KOPT-K1 (cell line): Measurements from ENCODE around the gene GNAI3.

Experiments
- H3K27ac ChIP-seq: fragments of 200-600 bp; sonication (generic); 2 replicates; pipeline ENCODE4 v1.5.1; 2016; ENCODE audit warnings: antibody characterized with exemption, mild to moderate bottlenecking, low read depth, low read length; ENCODE audit not compliant: poor library complexity, severe bottlenecking
- H3K36me3 ChIP-seq: fragments of 200-600 bp; sonication (generic); 2 replicates; pipeline ENCODE4 v1.5.1; 2017; ENCODE audit warnings: antibody characterized with exemption, mild to moderate bottlenecking, low read length, moderate library complexity; ENCODE audit not compliant: insufficient read depth
- H3K9me3 ChIP-seq: fragments of 200-600 bp; sonication (generic); 2 replicates; pipeline ENCODE4 v1.5.1; 2017; ENCODE audit warnings: antibody characterized with exemption, low read length, mild to moderate bottlenecking; ENCODE audit not compliant: insufficient read depth, poor library complexity, severe bottlenecking

Gene GNAI3

DNA sequence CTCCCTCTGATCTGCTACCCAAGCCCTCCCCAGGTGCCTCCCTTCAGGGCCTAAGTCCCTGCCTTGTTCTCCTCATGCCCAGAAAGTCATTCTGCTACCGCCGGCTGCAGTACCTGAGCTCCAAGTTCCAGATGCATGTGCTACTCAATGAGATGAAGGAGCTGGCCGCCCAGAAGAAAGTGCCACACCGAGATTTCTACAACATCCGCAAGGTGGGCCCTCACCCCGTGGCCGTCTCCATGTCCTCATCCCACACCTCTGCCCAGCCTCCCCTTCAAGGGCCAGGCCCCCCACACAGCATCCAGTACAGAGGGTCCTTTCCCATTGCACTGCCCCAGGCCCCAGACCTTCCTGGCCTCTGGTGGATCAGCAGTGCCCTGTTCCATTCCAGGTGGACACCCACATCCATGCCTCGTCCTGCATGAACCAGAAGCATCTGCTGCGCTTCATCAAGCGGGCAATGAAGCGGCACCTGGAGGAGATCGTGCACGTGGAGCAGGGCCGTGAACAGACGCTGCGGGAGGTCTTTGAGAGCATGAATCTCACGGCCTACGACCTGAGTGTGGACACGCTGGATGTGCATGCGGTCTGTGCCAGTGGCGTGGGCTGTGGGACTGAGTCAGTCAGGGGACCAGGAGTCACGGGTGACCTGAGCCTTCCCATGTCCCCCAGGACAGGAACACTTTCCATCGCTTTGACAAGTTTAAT, 79.4 kb downstream of the GNAI3 start:
- H3K36me3 ChIP-seq = peaks cover 73% of the 10 kb centered on the region
- no peaks in the 10 kb centered on the region for H3K9me3 ChIP-seq
- no peak overlapping the region for H3K27ac ChIP-seq

DNA sequence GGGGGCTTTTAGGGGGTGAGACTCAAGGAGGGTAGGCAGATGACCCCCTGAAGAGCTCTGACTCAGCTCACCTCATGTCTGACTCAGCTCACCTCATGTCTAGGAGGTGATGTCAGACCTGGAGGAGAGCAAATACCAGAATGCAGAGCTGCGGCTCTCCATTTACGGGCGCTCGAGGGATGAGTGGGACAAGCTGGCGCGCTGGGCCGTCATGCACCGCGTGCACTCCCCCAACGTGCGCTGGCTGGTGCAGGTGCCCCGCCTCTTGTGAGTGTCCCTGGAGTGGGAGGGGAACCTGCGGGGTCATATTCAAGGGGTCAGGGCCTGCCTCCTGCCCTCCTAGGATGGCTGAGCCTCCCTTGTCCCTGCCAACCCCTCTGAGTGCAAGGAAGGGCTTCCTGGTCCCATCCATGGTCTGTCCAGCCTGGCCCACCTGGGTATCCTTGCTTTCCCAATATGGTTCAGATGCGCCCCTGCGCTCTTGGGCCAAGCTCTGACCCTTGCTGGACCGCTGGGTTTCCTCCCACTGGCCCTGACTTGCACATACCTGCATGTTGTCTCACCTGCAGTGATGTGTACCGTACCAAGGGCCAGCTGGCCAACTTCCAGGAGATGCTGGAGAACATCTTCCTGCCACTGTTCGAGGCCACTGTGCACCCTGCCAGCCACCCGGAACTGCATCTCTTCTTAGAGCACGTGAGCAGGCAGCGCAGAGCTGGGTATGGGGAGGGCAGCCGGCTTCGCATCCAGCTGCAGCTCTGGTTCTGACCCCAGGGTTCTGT, 80.3 kb downstream of the GNAI3 start:
- Histone ChIP-seq H3K27ac (no peak overlapping the region), H3K9me3 (no peaks in the 10 kb centered on the region), H3K36me3 (peaks cover 73% of the 10 kb centered on the region)

DNA sequence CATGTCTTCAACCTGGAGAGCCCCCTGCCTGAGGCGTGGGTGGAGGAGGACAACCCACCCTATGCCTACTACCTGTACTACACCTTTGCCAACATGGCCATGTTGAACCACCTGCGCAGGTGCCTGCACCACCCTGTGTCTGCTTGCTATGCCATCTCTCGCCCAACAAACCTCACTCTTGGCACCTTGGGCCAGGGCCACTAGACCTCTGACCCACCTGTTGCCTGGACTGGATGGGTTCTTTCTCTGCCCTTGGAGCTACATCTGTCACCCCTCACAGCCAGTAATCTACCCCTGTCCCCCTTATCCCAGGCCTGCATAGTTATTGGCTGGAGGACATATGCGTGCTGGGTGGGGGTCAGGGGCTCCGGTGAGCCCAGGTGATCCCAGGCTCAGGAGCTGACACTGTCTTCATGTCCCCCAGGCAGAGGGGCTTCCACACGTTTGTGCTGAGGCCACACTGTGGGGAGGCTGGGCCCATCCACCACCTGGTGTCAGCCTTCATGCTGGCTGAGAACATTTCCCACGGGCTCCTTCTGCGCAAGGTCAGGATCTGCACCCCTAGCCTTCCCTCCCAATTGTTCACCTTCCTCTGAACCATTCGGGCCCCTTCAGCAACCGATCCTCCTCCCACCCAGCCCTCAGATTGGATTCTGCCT, 81.1 kb downstream of the GNAI3 start:
- Histone ChIP-seq H3K27ac (no peak overlapping the region), H3K9me3 (no peaks in the 10 kb centered on the region), H3K36me3 (peaks cover 73% of the 10 kb centered on the region)

DNA sequence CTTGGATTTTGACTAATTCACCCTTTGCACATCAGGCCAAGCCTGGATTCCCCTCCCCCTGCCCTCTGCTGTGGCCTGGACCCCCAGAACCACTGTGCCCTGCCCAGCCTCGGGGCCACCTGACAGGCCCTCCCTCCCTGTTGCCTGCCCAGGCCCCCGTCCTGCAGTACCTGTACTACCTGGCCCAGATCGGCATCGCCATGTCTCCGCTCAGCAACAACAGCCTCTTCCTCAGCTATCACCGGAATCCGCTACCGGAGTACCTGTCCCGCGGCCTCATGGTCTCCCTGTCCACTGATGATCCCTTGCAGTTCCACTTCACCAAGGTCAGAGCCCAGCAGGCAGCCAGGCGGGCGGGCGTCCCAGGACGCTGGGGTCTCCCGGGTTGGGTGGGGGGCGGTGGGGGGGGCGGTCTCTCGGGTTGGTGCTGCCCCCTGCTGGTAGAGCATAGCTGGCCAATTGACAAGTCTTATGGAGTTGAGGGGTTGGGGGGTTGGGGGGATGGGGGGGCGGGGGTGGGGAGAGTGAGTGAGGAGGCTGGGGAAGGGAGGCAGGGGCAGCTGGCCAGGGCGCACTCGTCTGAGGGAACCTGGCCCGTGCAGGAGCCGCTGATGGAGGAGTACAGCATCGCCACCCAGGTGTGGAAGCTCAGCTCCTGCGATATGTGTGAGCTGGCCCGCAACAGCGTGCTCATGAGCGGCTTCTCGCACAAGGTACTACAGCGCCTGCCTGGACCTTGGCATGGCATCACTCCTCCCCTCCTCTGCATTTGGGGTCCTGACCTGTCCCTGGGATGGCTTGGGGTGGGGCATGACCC, 81.9 kb downstream of the GNAI3 start:
- H3K27ac ChIP-seq = no peak overlapping the region

DNA sequence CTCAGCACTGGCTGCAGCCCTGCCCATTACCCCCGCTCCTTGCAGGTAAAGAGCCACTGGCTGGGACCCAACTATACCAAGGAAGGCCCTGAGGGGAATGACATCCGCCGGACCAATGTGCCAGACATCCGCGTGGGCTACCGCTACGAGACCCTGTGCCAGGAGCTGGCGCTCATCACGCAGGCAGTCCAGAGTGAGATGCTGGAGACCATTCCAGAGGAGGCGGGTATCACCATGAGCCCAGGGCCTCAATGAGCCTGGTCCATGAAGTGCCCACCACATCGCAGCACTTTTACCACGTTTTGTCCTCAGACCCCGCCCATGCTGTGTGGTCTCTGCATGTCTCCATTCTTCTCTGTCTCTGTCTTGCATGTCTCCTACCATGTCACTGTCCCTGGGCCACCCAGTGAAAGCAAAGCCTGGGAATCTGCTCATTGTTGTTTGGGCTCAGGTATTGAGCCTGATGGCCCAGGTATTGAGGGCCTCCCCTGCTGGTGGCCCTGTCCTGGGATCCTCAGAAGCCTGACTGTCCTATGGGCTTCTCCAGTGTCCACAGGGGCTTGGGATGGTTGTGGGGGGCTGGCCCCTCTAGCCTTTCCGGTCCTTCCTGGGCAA, 82.6 kb downstream of the GNAI3 start:
- Histone ChIP-seq H3K36me3 (peaks cover 65% of the 10 kb centered on the region), H3K27ac (no peak overlapping the region), H3K9me3 (no peaks in the 10 kb centered on the region)

More for the DNA sequence above, 81.9 kb downstream of the GNAI3 start:
- H3K36me3 ChIP-seq = peaks cover 72% of the 10 kb centered on the region
- H3K9me3 ChIP-seq = no peaks in the 10 kb centered on the region

DNA sequence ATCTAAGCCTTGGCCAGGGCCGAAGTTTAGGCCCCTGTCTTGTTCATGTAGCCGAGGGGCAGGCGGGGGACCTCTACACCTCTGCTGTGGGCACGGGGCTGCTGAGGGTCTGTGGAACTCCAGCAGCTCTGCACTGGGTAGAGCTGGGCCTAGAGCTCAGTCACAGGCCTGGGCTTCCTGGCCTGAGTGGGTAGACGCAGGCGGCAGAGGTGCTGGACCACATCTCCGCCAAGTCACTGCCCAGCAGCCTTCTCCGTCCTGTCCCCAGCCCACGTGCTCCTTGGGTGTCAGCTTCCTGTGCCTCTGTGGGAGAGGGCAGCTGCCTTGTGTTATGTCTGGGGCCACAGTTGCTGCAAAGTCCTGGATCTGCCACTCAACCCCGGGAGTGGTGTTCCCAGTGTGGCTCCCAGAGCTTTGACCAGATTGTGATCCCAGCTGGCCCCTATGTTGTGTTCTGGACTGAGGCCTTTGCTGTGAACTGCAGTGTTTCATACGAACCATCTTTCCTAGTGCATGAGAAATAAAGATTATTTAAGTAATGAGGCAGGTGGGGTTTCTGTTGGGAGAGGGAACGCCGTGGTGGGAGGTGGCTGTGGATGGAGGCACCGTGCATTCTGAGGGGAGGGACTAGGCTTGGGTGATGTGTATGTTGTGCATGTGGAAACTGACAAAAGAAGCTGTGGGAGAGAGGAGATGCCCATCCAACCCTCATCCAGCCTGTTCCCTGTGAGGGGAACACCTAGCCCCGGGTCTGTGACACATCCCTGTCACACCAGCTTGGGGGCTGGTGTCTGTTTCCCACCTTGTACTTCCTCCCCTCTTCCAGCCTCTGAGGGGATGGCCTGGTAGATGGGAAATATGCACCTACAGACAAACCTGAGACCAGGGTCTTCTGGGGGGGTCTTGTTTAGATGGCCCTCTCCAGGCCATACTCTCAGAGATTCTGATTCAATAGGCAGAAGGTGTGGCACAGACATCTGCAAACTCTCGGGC, 83.4 kb downstream of the GNAI3 start:
- Histone ChIP-seq H3K27ac (no peak overlapping the region), H3K9me3 (no peaks in the 10 kb centered on the region), H3K36me3 (peaks cover 57% of the 10 kb centered on the region)

DNA sequence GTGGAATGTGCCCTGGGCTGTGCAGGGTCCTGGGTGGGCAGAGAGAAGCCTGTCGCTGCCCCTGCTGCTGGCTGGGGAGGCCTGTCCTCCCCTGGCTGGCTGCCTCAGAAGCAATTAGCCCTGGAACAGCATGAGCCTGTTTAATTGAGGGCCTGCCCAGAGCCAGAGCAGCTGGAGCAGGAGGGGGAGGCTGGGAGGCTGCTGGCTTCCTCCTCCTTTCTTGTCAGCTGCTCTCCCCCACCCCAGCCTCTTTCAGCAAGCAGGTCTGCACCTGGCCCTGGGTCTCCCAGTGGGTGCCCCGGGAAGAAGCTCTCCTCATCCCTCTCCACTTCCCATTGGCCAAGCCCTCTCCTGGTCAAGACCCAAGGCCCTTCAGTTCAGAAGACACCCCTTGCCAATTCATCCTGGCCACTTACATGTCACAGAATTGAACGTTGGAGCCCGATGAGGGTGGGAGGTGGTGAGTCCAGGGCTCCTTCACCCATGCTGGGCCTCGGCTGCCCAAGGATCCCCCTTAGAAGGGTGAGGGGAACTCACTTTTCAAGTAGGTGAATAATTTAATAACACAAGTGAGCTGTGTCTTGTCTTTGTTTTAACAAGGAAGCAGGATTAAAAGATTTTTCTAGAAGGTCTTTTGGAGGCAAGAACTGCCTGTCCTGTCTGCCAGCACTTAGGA, 84.4 kb downstream of the GNAI3 start:
- H3K9me3 ChIP-seq = no peaks in the 10 kb centered on the region
- peaks cover 47% of the 10 kb centered on the region for H3K36me3 ChIP-seq
- H3K27ac ChIP-seq = no peak overlapping the region

DNA sequence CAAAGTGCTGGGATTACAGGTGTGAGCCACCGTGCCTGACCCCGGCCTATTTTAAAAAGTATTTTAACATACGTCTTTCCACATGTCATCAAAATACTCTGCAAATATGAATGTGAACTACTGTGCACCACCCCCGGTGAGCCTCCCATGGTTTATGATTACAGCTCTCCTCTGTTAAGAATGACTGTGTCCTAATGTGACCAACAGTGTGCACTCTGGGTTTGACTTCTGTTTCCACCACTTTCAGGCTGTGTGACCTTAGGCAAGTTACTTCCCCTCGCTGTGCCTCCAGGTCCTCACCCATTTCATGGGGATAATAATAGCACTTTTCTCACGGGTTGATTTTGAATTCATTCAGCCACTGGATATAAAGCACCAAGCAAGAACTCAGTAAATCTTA, 85.9 kb downstream of the GNAI3 start:
- Histone ChIP-seq H3K36me3 (peaks cover 32% of the 10 kb centered on the region), H3K27ac (no peak overlapping the region), H3K9me3 (no peaks in the 10 kb centered on the region)

DNA sequence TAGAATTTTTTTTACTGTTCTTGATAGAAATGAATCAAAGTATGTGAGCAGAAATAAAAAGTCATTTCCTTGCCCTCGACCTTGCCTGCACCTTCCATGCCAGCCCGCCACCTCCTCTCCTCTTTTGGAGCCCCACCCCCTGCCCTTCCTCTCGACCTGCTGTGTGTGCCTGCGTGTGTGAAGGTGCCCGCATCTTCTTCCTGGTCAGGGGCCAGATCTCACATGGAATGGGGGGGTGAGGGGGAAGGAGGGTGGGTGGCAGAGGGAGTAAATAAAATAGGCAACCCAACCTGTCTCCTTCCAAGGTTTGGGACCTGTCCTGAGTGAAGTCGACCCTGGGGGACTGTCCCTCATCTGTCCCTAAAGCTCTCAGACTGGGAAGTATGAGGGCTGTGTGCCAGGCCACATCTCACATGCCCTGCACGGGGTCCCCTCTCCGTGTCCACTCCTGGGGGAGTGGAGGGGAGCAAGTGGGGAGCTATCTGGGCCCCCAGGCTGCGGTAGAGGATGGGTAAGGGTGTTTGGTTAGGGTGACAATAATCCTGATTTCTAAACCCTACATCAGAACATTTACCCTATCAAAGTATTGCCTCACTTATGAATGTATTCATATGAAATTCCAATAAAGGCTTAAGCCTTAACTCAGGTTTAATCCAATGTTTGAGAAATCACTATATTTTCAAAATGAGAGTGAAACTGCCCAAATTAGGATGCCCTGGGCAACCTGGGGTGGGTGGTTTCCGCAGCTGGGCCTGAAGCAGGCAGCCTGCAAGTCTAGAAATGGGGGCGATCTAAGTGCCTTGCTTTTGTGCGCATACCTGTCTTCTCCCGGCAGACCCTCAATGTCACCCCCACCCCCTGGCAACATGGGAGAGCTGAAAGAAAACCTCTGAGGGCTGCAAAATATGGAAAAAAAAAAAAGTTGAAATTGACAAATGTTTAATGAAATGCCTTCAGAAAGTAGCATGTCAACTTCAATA, 86.6 kb downstream of the GNAI3 start:
- peaks cover 24% of the 10 kb centered on the region for H3K36me3 ChIP-seq
- no peak overlapping the region for H3K27ac ChIP-seq
- H3K9me3 ChIP-seq = no peaks in the 10 kb centered on the region

DNA sequence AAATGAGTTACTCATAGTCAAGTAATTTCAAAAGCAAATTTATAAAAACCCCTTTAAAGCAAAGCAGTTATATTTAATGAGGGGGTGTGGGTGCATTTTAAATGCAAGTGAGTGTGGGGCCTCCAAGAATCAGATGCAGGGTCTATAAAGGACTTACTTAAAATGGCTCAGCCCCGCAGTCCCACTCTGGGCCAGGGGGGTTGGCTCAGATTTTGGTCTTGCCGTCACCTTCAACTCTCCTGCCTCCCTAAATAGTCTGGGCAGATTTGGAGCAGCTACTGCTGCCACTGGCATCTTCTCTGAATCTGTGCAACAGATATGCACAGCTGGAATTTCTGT, 87.4 kb downstream of the GNAI3 start:
- Histone ChIP-seq H3K36me3 (peaks cover 18% of the 10 kb centered on the region), H3K27ac (no peak overlapping the region), H3K9me3 (no peaks in the 10 kb centered on the region)

DNA sequence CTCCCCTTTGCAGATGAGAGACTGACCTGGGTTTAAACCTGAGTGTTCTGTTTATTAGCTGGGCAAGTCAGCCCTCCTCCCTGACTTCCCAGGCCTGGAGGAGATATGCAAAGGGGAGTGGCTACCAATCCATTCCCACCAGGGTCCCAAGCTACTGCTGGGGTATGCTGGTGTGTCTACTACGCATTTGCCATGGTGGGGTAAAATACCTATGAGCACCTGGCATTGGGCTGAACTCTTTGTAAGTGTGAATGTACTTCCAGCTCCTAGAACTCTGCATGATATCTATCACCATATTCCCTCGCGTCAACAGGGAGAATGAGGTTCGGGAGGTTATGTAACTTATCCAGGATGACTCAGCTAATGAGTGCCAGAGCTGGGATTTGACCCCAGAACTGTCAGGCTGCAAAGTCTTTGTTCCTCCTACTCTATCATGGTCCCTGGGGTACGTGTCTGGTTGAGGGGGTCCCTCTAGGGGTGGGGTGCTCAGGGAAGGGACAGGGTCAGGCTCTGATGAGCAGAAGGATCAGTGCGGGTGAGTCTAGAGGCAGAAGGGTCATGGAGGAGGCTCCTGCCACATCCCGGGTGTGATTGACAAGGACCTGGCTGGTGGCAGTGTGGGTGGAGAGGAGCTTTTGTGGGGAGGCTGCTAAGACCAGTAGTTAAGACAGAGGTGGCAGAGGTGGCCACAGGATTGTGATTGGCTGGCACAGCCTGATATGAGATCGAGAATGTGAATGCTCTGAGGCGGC, 88.0 kb downstream of the GNAI3 start:
- peaks cover 13% of the 10 kb centered on the region for H3K36me3 ChIP-seq
- no peaks in the 10 kb centered on the region for H3K9me3 ChIP-seq
- no peak overlapping the region for H3K27ac ChIP-seq

DNA sequence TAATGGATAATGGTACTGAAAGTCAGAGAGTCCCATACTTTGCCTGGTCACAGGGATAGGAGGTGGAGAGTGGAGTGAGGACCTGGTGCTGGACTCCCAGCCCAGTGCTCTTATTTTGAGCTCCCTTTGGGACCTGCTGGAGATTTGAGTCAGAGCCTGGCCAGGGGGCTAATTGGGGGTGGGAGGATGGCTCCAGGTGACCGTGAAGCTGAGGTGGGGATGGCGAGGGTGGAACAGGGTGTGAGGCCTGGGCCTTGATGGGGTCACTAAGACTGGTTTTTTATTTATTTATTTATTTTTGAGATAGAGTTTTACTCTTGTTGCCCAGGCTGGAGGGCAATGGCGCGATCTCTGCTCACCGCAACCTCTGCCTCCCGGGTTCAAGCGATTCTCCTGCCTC, 89.0 kb downstream of the GNAI3 start:
- no peaks in the 10 kb centered on the region for H3K9me3 ChIP-seq
- H3K36me3 ChIP-seq = peaks cover 2% of the 10 kb centered on the region
- no peak overlapping the region for H3K27ac ChIP-seq
